Endodermal cell (in vitro differentiated cells): ENCODE data around the gene FFAR1. TPM values are rescaled to one million over a fixed set of nuclear protein-coding genes. Genes with fewer than 3 reads are reported as not detected.

Experiments used
- DNase-seq: peaks from one replicate; pipeline ENCODE4 v3.0.0-alpha.2; 2017
- H3K27ac ChIP-seq: 2 replicates; pipeline ENCODE4 v1.5.1; 2013; ENCODE audit warnings: mild to moderate bottlenecking, low read depth, low read length, moderate library complexity
- H3K27me3 ChIP-seq: 2 replicates; pipeline ENCODE4 v1.6.1; 2013; ENCODE audit warnings: mild to moderate bottlenecking, low read length, moderate library complexity; ENCODE audit not compliant: insufficient read depth, control insufficient read depth, poor library complexity, severe bottlenecking
- H3K36me3 ChIP-seq: 2 replicates; pipeline ENCODE4 v1.7.0; 2013; ENCODE audit warnings: mild to moderate bottlenecking, low read length, moderate library complexity; ENCODE audit not compliant: control insufficient read depth, insufficient read depth
- H3K4me1 ChIP-seq: one replicate; pipeline ENCODE4 v1.7.0; 2013; ENCODE audit warnings: low read length; ENCODE audit not compliant: control insufficient read depth, insufficient read depth
- H3K4me3 ChIP-seq: 2 replicates; pipeline ENCODE4 v1.5.1; 2013; ENCODE audit warnings: mild to moderate bottlenecking, low read length, moderate library complexity
- H3K9ac ChIP-seq: 2 replicates; pipeline ENCODE4 v1.6.1; 2013; ENCODE audit warnings: mild to moderate bottlenecking, low read length, moderate library complexity; ENCODE audit not compliant: poor library complexity, severe bottlenecking; ENCODE audit errors: extremely low read depth
- H3K9me3 ChIP-seq: 2 replicates; pipeline ENCODE4 v1.6.1; 2013; ENCODE audit warnings: mild to moderate bottlenecking, low read length, moderate library complexity; ENCODE audit not compliant: control insufficient read depth
- H3K27ac Mint-ChIP-seq: 2 replicates; pipeline ENCODE4 v1.8.0; 2020; ENCODE audit warnings: mixed read lengths
- H3K27me3 Mint-ChIP-seq: 2 replicates; pipeline ENCODE4 v1.8.0; 2021; ENCODE audit warnings: mild to moderate bottlenecking, mixed read lengths; ENCODE audit not compliant: insufficient read depth
- H3K36me3 Mint-ChIP-seq: 2 replicates; pipeline ENCODE4 v1.8.0; 2020; ENCODE audit warnings: low read depth, mixed read lengths
- H3K4me1 Mint-ChIP-seq: 2 replicates; pipeline ENCODE4 v1.8.0; 2020; ENCODE audit warnings: mixed read lengths
- H3K4me3 Mint-ChIP-seq: 2 replicates; pipeline ENCODE4 v1.8.0; 2020; ENCODE audit warnings: mild to moderate bottlenecking, moderate library complexity, mixed read lengths
- H3K9me3 Mint-ChIP-seq: 2 replicates; pipeline ENCODE4 v1.8.0; 2020; ENCODE audit warnings: mild to moderate bottlenecking, mixed read lengths
- CTCF ChIP-seq: fragments of 200-600 bp; sonication (generic); conservative IDR thresholded peaks from 2 replicates; pipeline ENCODE4 v1.5.0; 2021; ENCODE audit warnings: antibody characterized with exemption, mild to moderate bottlenecking
- WGBS, 2 experiments: methylation state at CpG; one replicate each; pipeline versions ENCODE4 v1.1.5 to v1.1.7; 2013; ENCODE audit warnings: missing lambda C conversion rate in 2 of 2, mixed read lengths in 1 of 2; ENCODE audit not compliant: insufficient coverage in 1 of 2, insufficient read length in 1 of 2; 5-methylcytosine and 5-hydroxymethylcytosine counted together
- total RNA-seq, 2 donors: library from RNA; stranded (reverse); fragmentation: NEBNext Ultra II Directional in 1 of 2; extraction: Animal tissue kit (Norgen Biotek cat#: 25700) in 1 of 2; gene quantifications; 2 replicates in 1 of 2; 3 replicates in 1 of 2; pipeline ENCODE4 v1.2.1, GENCODE V29; 2021

FFAR1 gene
- total RNA-seq, 2 donors from 2014 or later: not detected

GRCh38 chr19:35351411-35352176 is 3.9 kb downstream of the FFAR1 start:
- no peak for TF ChIP-seq CTCF
- Histone ChIP-seq H3K27me3 (no peaks in the 10 kb centered on the region), H3K27ac (no peak overlapping the region), H3K4me3 (no peak overlapping the region), H3K36me3 (no peaks in the 10 kb centered on the region), H3K9me3 (no peaks in the 10 kb centered on the region), H3K4me1 (no peaks in the 10 kb centered on the region), H3K9ac (no peak overlapping the region)
- H3K9me3 Mint-ChIP-seq: no peaks in the 10 kb centered on the region
- H3K4me3 Mint-ChIP-seq: no peak overlapping the region
- WGBS, 2 experiments: 94 to 96% methylated on average over 26 to 47 of the region's 47 CpGs
- H3K27me3 Mint-ChIP-seq: peaks cover 4% of the 10 kb centered on the region
- H3K36me3 Mint-ChIP-seq: no peaks in the 10 kb centered on the region
- no peak overlapping the region for H3K27ac Mint-ChIP-seq
- peak; percentile 43 for DNase-seq
- H3K4me1 Mint-ChIP-seq: peaks cover 12% of the 10 kb centered on the region

GRCh38 chr19:35352177-35352447 is 4.4 kb downstream of the FFAR1 start:
- Mint-ChIP-seq H3K4me1 (peaks cover 9% of the 10 kb centered on the region), H3K9me3 (no peaks in the 10 kb centered on the region), H3K27me3 (peaks cover 4% of the 10 kb centered on the region), H3K4me3 (no peak overlapping the region), H3K36me3 (no peaks in the 10 kb centered on the region), H3K27ac (no peak overlapping the region)
- no peak overlapping the region for H3K27ac ChIP-seq
- H3K36me3 ChIP-seq: no peaks in the 10 kb centered on the region
- no peaks in the 10 kb centered on the region for H3K27me3 ChIP-seq
- H3K4me3 ChIP-seq: no peak overlapping the region
- H3K9ac ChIP-seq: no peak overlapping the region
- 91 to 92% methylated on average over 16 to 18 of the region's 18 CpGs for WGBS, 2 experiments
- no peaks in the 10 kb centered on the region for H3K9me3 ChIP-seq
- no peak for TF ChIP-seq CTCF
- no peak for DNase-seq
- H3K4me1 ChIP-seq: no peaks in the 10 kb centered on the region

DNA sequence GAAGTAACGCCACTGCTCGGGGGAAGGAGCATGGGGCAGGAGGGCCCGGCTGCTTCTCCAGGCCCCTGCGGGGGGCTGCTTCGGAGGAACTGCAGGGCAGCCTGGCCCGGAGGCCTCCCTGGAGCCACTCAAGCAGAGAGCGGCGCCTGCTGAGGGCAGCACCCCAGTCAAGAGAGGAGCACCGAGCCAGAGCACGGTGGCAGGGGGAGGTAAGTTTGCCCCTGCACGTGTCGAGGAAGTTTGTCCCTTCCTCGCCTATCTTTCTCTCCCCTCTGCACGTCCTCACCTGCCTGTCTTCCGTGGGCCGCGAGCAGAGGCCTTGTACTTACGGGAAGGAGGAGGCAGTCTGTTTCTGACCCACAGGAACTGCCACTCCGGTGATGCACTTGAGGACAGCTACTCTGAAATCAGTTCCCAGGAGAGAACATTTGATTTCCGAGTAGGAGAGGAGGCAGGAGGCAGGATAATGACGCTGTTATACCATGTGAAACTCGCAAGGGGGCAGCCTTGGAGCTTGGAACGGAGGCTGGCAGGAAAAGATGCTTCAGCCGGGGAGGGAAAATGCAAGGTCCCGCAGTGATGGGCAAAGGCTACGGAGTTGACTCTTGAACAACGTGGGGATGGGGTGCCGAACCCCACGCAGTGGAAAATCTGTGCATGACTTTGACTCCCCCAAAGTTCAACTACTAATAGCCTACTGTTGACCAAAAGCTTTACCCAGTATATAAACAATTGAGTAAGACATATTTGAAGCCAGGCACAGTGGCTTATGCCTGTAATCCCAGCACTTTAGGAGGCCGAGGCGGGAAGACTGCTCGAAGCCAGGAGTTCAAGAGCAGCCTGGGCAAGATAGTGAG is 5.0 kb downstream of the FFAR1 start:
- TF ChIP-seq CTCF: peak; percentile 89
- H3K4me1 ChIP-seq: no peaks in the 10 kb centered on the region
- H3K36me3 ChIP-seq: no peaks in the 10 kb centered on the region
- DNase-seq: peak; percentile 90
- H3K27me3 Mint-ChIP-seq: peaks cover 4% of the 10 kb centered on the region
- peak overlapping the region; percentile 87 for H3K27ac Mint-ChIP-seq
- H3K36me3 Mint-ChIP-seq: no peaks in the 10 kb centered on the region
- H3K4me3 ChIP-seq: no peak overlapping the region
- H3K4me3 Mint-ChIP-seq: no peak overlapping the region
- H3K9ac ChIP-seq: no peak overlapping the region
- H3K9me3 Mint-ChIP-seq: no peaks in the 10 kb centered on the region
- peaks cover 6% of the 10 kb centered on the region for H3K4me1 Mint-ChIP-seq
- H3K27me3 ChIP-seq: no peaks in the 10 kb centered on the region
- no peaks in the 10 kb centered on the region for H3K9me3 ChIP-seq
- WGBS, 2 experiments: 41 to 49% methylated on average over 17 to 32 of the region's 32 CpGs
- H3K27ac ChIP-seq: no peak overlapping the region
